ENCODE results near the gene EXOC4. TPM values are rescaled to one million over a fixed set of nuclear protein-coding genes. Genes with fewer than 3 reads are reported as not detected.

The EXOC4 gene
- total RNA-seq, 1 donor from 2014 or later, result 67.7 TPM

GRCh38 chr7:134041477-134041876 is 788.6 kb downstream of the EXOC4 start:
- no peak overlapping the region for H3K27ac Mint-ChIP-seq (ENCODE audit: unreplicated experiment)

GRCh38 chr7:134042307-134042706 is 789.4 kb downstream of the EXOC4 start:
- H3K4me3 Mint-ChIP-seq (ENCODE audit: unreplicated experiment), result no peak overlapping the region
- DNase-seq (ENCODE audit: low spot score), result no peak

More at GRCh38 chr7:134041477-134041876, 788.6 kb downstream of the EXOC4 start:
- TF ChIP-seq CTCF (IDR thresholded peaks at IDR 0.05), result no peak
- H3K4me1 Mint-ChIP-seq (ENCODE audit: low read depth), result peaks cover 6% of the 10 kb centered on the region
- H3K27me3 Mint-ChIP-seq (ENCODE audit: low read depth), result no peaks in the 10 kb centered on the region
- H3K36me3 Mint-ChIP-seq (ENCODE audit: low read depth), result no peaks in the 10 kb centered on the region
- H3K9me3 Mint-ChIP-seq (ENCODE audit: low read depth), result no peaks in the 10 kb centered on the region
- DNase-seq (ENCODE audit: low spot score), result no peak
- H3K4me3 Mint-ChIP-seq (ENCODE audit: unreplicated experiment), result no peak overlapping the region

GRCh38 chr7:134044682-134045081 is 791.8 kb downstream of the EXOC4 start:
- no peaks in the 10 kb centered on the region for H3K36me3 Mint-ChIP-seq (ENCODE audit: low read depth)
- H3K27me3 Mint-ChIP-seq (ENCODE audit: low read depth), result no peaks in the 10 kb centered on the region
- H3K27ac Mint-ChIP-seq (ENCODE audit: unreplicated experiment), result no peak overlapping the region
- TF ChIP-seq CTCF (IDR thresholded peaks at IDR 0.05), result no peak
- DNase-seq (ENCODE audit: low spot score), result no peak
- no peak overlapping the region for H3K4me3 Mint-ChIP-seq (ENCODE audit: unreplicated experiment)
- H3K4me1 Mint-ChIP-seq (ENCODE audit: low read depth), result peaks cover 6% of the 10 kb centered on the region
- no peaks in the 10 kb centered on the region for H3K9me3 Mint-ChIP-seq (ENCODE audit: low read depth)

More at GRCh38 chr7:134042307-134042706, 789.4 kb downstream of the EXOC4 start:
- Mint-ChIP-seq H3K27me3 (ENCODE audit: low read depth) (no peaks in the 10 kb centered on the region), H3K27ac (ENCODE audit: unreplicated experiment) (no peak overlapping the region), H3K9me3 (ENCODE audit: low read depth) (no peaks in the 10 kb centered on the region), H3K36me3 (ENCODE audit: low read depth) (no peaks in the 10 kb centered on the region), H3K4me1 (ENCODE audit: low read depth) (peaks cover 6% of the 10 kb centered on the region)
- no peak for TF ChIP-seq CTCF (IDR thresholded peaks at IDR 0.05)

GRCh38 chr7:134045716-134046115 is 792.8 kb downstream of the EXOC4 start:
- H3K4me1 Mint-ChIP-seq (ENCODE audit: low read depth), result peaks cover 6% of the 10 kb centered on the region
- H3K9me3 Mint-ChIP-seq (ENCODE audit: low read depth), result no peaks in the 10 kb centered on the region
- H3K4me3 Mint-ChIP-seq (ENCODE audit: unreplicated experiment), result no peak overlapping the region
- no peak overlapping the region for H3K27ac Mint-ChIP-seq (ENCODE audit: unreplicated experiment)
- no peak for DNase-seq (ENCODE audit: low spot score)
- H3K27me3 Mint-ChIP-seq (ENCODE audit: low read depth), result no peaks in the 10 kb centered on the region
- H3K36me3 Mint-ChIP-seq (ENCODE audit: low read depth), result no peaks in the 10 kb centered on the region
- TF ChIP-seq CTCF (IDR thresholded peaks at IDR 0.05), result no peak

- Mint-ChIP-seq H3K4me3 (ENCODE audit: unreplicated experiment) (no peak overlapping the region), H3K27ac (ENCODE audit: unreplicated experiment) (no peak overlapping the region), H3K4me1 (ENCODE audit: low read depth) (peaks cover 6% of the 10 kb centered on the region), H3K27me3 (ENCODE audit: low read depth) (no peaks in the 10 kb centered on the region), H3K36me3 (ENCODE audit: low read depth) (no peaks in the 10 kb centered on the region), H3K9me3 (ENCODE audit: low read depth) (no peaks in the 10 kb centered on the region)
- DNase-seq (ENCODE audit: low spot score), result no peak
- TF ChIP-seq CTCF (IDR thresholded peaks at IDR 0.05), result no peak
These were observed 793.8 kb downstream of the EXOC4 start for GRCh38 chr7:134046594-134047128.

Data from chondrocyte (in vitro differentiated cells).